Activated naive CD4-positive, alpha-beta T cell (primary cell): ENCODE data around the gene KRTAP3-2.

ENCODE experiments used
- DNase-seq, 4 experiments: peaks; one replicate each; lab custom pipeline; 2025; lab: John Stamatoyannopoulos, UW

The KRTAP3-2 gene

GRCh38 chr17:40963838-40964237, 35.9 kb downstream of the KRTAP3-2 start:
- no peak for DNase-seq

GRCh38 chr17:40962059-40962561, 37.6 kb downstream of the KRTAP3-2 start:
- DNase-seq, result no peak

GRCh38 chr17:40961591-40961990, 38.1 kb downstream of the KRTAP3-2 start:
- DNase-seq, result no peak

GRCh38 chr17:40960144-40960543, 39.6 kb downstream of the KRTAP3-2 start:
- no peak for DNase-seq

- no peak for DNase-seq
Measured at GRCh38 chr17:40958086-40958953, 41.4 kb downstream of the KRTAP3-2 start.

- DNase-seq, result no peak
Measured at GRCh38 chr17:40956401-40957254, 43.1 kb downstream of the KRTAP3-2 start.

GRCh38 chr17:40953881-40954280, 45.8 kb downstream of the KRTAP3-2 start:
- no peak for DNase-seq

- DNase-seq, result no peak
Measured at GRCh38 chr17:40952661-40953060, 47.0 kb downstream of the KRTAP3-2 start.

- no peak for DNase-seq
Measured at GRCh38 chr17:40952154-40952553, 47.6 kb downstream of the KRTAP3-2 start.

GRCh38 chr17:40951011-40951622, 48.6 kb downstream of the KRTAP3-2 start:
- DNase-seq, result no peak

GRCh38 chr17:40950176-40950575, 49.5 kb downstream of the KRTAP3-2 start:
- no peak for DNase-seq

- DNase-seq, result no peak
Measured at GRCh38 chr17:40949418-40949817, 50.3 kb downstream of the KRTAP3-2 start.
